ENCODE measurements around the gene HDDC3.
A peak's percentile ranks its signal among the peaks of the same experiment; 100 is the strongest.

HDDC3 gene

GRCh38 chr15:90889313-90889730, 43.0 kb downstream of the HDDC3 start:
- DNase-seq: no peak

- DNase-seq: no peak
These were observed 45.3 kb downstream of the HDDC3 start for GRCh38 chr15:90887037-90887481.

GRCh38 chr15:90886291-90886614, 46.1 kb downstream of the HDDC3 start:
- DNase-seq: no peak

GRCh38 chr15:90885432-90886290, 46.7 kb downstream of the HDDC3 start:
- peak; percentile 49 for DNase-seq

GRCh38 chr15:90884719-90885431, 47.5 kb downstream of the HDDC3 start:
- DNase-seq: no peak

GRCh38 chr15:90883976-90884718, 48.2 kb downstream of the HDDC3 start, which contains the start of gene FES:
TSS of gene FES (plus strand) at chr15:90884504. CDS start at chr15:90885046, 542 bp downstream.
- no peak for DNase-seq

GRCh38 chr15:90883526-90883975, 48.8 kb downstream of the HDDC3 start:
- DNase-seq: no peak

- DNase-seq: no peak
These were observed 49.4 kb downstream of the HDDC3 start for GRCh38 chr15:90882781-90883525.

- DNase-seq: no peak
These were observed 50.2 kb downstream of the HDDC3 start for GRCh38 chr15:90881978-90882721.

GRCh38 chr15:90881181-90881977, 51.0 kb downstream of the HDDC3 start:
- DNase-seq: no peak

- no peak for DNase-seq
These were observed 51.8 kb downstream of the HDDC3 start for GRCh38 chr15:90880381-90881145.

Data from SIG-M5 (cell line).